Right ventricle myocardium superior (tissue), 1 donor: ENCODE data around the gene DNAJA3. TPM values are rescaled to one million over a fixed set of nuclear protein-coding genes. Genes with fewer than 3 reads are reported as not detected.
"Not testable (repeated sequence)": the region's sequence is repeated elsewhere in the genome, so short reads cannot be mapped to it uniquely, and the experiment has no call there.

Experiments used
- ATAC-seq: fragments of 200-7000 bp; cut with Tn5 transposase; one replicate; pipeline ENCODE4 v1.9.1; 2020; ENCODE audit warnings: mild to moderate bottlenecking; ENCODE audit not compliant: poor library complexity
- DNase-seq: peaks from one replicate; pipeline ENCODE4 v3.0.0-alpha.2; 2020
- intact Hi-C: fragments of 100-400 bp; cut with DNase I; formaldehyde crosslinking; loops from one replicate; pipeline ENCODE4 v1.11.2; 2022
- total RNA-seq: library from RNA; stranded (reverse); fragmentation: NEBNext Ultra II Directional; extraction: Animal tissue kit (Norgen Biotek cat#: 25700); gene quantifications from one replicate; pipeline ENCODE4 v1.2.1, GENCODE V29; 2021
- donor health status: DM: no; HTN: yes; CAD: no; lungs with severe emphysema.

DNAJA3 gene
- total RNA-seq, 1 donor from 2014 or later, result 76.8 TPM

- ATAC-seq (no peak), DNase-seq (no peak)
- intact Hi-C loops, result no loop called here
These were observed 39.7 kb upstream of the DNAJA3 start for GRCh38 chr16:4385789-4386450.

GRCh38 chr16:4386451-4386805 is 39.2 kb upstream of the DNAJA3 start:
- ATAC-seq, result no peak

GRCh38 chr16:4386951-4387565 is 38.6 kb upstream of the DNAJA3 start:
- DNase-seq (no peak), ATAC-seq (no peak)
- intact Hi-C loops, result no loop called here

More at GRCh38 chr16:4386451-4386805, 39.2 kb upstream of the DNAJA3 start:
- DNase-seq, result no peak
- intact Hi-C loops, result no loop called here

GRCh38 chr16:4387781-4388180 is 37.9 kb upstream of the DNAJA3 start:
- DNase-seq, result no peak
- intact Hi-C loops, result no loop called here
- no peak for ATAC-seq

- DNase-seq (no peak), ATAC-seq (peak; percentile 27)
- intact Hi-C loops, result no loop called here
These were observed 37.2 kb upstream of the DNAJA3 start for GRCh38 chr16:4388271-4389021.

GRCh38 chr16:4389051-4389955 is 36.4 kb upstream of the DNAJA3 start:
- ATAC-seq (no peak), DNase-seq (no peak)
- intact Hi-C loops, result no loop called here

GRCh38 chr16:4390266-4391260 is 35.1 kb upstream of the DNAJA3 start:
- intact Hi-C loops, result no loop called here
- no peak for DNase-seq
- no peak for ATAC-seq

GRCh38 chr16:4391631-4392381 is 33.9 kb upstream of the DNAJA3 start:
- DNase-seq (no peak), ATAC-seq (no peak)
- intact Hi-C loops, result no loop called here

GRCh38 chr16:4392382-4393239 is 33.1 kb upstream of the DNAJA3 start:
- no peak for DNase-seq
- peak; percentile 13 for ATAC-seq
- intact Hi-C loops, result no loop called here

- DNase-seq (no peak), ATAC-seq (no peak)
- intact Hi-C loops, result no loop called here
These were observed 32.4 kb upstream of the DNAJA3 start for GRCh38 chr16:4393240-4393600.

GRCh38 chr16:4393850-4394249 is 31.8 kb upstream of the DNAJA3 start:
- DNase-seq, intact Hi-C loops, ATAC-seq: not testable (repeated sequence)

GRCh38 chr16:4395055-4395726 is 30.5 kb upstream of the DNAJA3 start:
- intact Hi-C loops, result no loop called here
- DNase-seq (no peak), ATAC-seq (no peak)

- ATAC-seq, result no peak
- intact Hi-C loops, result no loop called here
- DNase-seq, result no peak
These were observed 26.5 kb upstream of the DNAJA3 start for GRCh38 chr16:4399001-4399730.

GRCh38 chr16:4401094-4401501 is 24.6 kb upstream of the DNAJA3 start:
- DNase-seq, result peak; percentile 21
- intact Hi-C loops, result loop anchor here (5.0 to 10.0 kb wide), 2 partner anchors 114 to 196 kb away; no protein-coding TSS in a partner anchor

GRCh38 chr16:4401510-4401909 is 24.2 kb upstream of the DNAJA3 start:
- no peak for ATAC-seq
- intact Hi-C loops, result loop anchor here (5.0 to 10.0 kb wide), 2 partner anchors 114 to 197 kb away; no protein-coding TSS in a partner anchor
- DNase-seq, result no peak

More at GRCh38 chr16:4401094-4401501, 24.6 kb upstream of the DNAJA3 start:
- ATAC-seq, result no peak
